B cell (primary cell): ENCODE data around the gene COA7. TPM values are rescaled to one million over a fixed set of nuclear protein-coding genes. Genes with fewer than 3 reads are reported as not detected.
A peak's percentile ranks its signal among the peaks of the same experiment; 100 is the strongest.

Experiments used
- ATAC-seq: fragments of 200-7000 bp; cut with Tn5 transposase; one replicate; pipeline ENCODE4 v1.10.0; 2021; ENCODE audit warnings: low read depth, mild to moderate bottlenecking, moderate number of reproducible peaks, moderate library complexity
- CTCF ChIA-PET: fragments of 350-600 bp; sonication (Branson Sonifier 250); formaldehyde crosslinking; loops from one replicate; lab custom pipeline; 2021; ENCODE audit warnings: antibody characterized with exemption, inconsistent platforms; lab: Charles Lee
- POLR2A ChIA-PET: fragments of 350-600 bp; sonication (Branson Sonifier 250); formaldehyde crosslinking; loops from one replicate; lab custom pipeline; 2021; ENCODE audit warnings: antibody characterized with exemption; lab: Charles Lee
- DNase-seq: peaks from one replicate; pipeline ENCODE4 v3.0.0; 2013
- H2AFZ ChIP-seq: 2 replicates; pipeline ENCODE4 v1.6.1; 2012; ENCODE audit warnings: mild to moderate bottlenecking, low read depth, low read length; ENCODE audit not compliant: insufficient read depth, poor library complexity, severe bottlenecking
- H3K27ac ChIP-seq, 2 donors: 1 replicate in 1 of 2; 2 replicates in 1 of 2; pipeline ENCODE4 v1.5.1; 2012 to 2013; ENCODE audit warnings: low read length in 2 of 2, mild to moderate bottlenecking in 2 of 2, moderate library complexity in 1 of 2
- H3K27me3 ChIP-seq, 4 experiments: fragments of 200-600 bp in 1 of 4; sonication (generic) in 1 of 4; replicated peaks in 1 of 4; 1 replicate in 2 of 4; 2 replicates in 2 of 4; pipeline versions ENCODE4 v1.6.1 to v1.7.0; 2013 to 2016; ENCODE audit warnings: low read length in 3 of 4, mild to moderate bottlenecking in 2 of 4, mixed read lengths in 1 of 4, moderate library complexity in 1 of 4; ENCODE audit not compliant: insufficient read depth in 4 of 4, control insufficient read depth in 3 of 4; ENCODE audit errors: control extremely low read depth in 1 of 4
- H3K36me3 ChIP-seq, 2 experiments: replicated peaks in 1 of 2; 1 replicate in 1 of 2; 2 replicates in 1 of 2; pipeline versions ENCODE4 v1.6.1 to v1.7.1; 2013; ENCODE audit warnings: low read length in 1 of 2; ENCODE audit not compliant: insufficient read depth in 2 of 2, control insufficient read depth in 1 of 2; ENCODE audit errors: control extremely low read depth in 1 of 2, extremely low read depth in 1 of 2
- H3K4me1 ChIP-seq, 2 donors: fragments of 200-600 bp in 1 of 2; sonication (generic) in 1 of 2; 1 replicate in 1 of 2; 2 replicates in 1 of 2; pipeline versions ENCODE4 v1.5.1 to v1.6.1; 2013 to 2017; ENCODE audit warnings: low read length in 2 of 2; ENCODE audit not compliant: control insufficient read depth in 2 of 2, insufficient read depth in 2 of 2
- H3K4me2 ChIP-seq: replicated peaks from 2 replicates; pipeline ENCODE3; 2012; ENCODE audit warnings: mild to moderate bottlenecking, low read depth, low read length; ENCODE audit not compliant: poor library complexity, severe bottlenecking
- H3K4me3 ChIP-seq, 5 experiments: fragments of 200-600 bp in 1 of 5; sonication (generic) in 1 of 5; 1 replicate in 3 of 5; 2 replicates in 2 of 5; pipeline versions ENCODE4 v1.5.1 to v1.7.0; 2011 to 2016; ENCODE audit warnings: low read length in 4 of 5, mild to moderate bottlenecking in 4 of 5, low read depth in 2 of 5, control low read depth in 1 of 5, moderate library complexity in 1 of 5; ENCODE audit not compliant: insufficient read depth in 1 of 5; ENCODE audit errors: control extremely low read depth in 1 of 5, extremely low read depth in 1 of 5
- H3K79me2 ChIP-seq: fragments of 200-600 bp; sonication (generic); one replicate; pipeline ENCODE4 v1.6.0; 2016; ENCODE audit warnings: low read length; ENCODE audit not compliant: control insufficient read depth, insufficient read depth
- H3K9ac ChIP-seq: fragments of 200-600 bp; sonication (generic); 2 replicates; pipeline ENCODE4 v1.6.1; 2017; ENCODE audit warnings: mild to moderate bottlenecking, low read length, moderate library complexity
- H3K9me3 ChIP-seq, 3 donors: one replicate each; pipeline versions ENCODE4 v1.6.1 to v1.7.1; 2013; ENCODE audit warnings: low read length in 2 of 3; ENCODE audit not compliant: control insufficient read depth in 2 of 3, insufficient read depth in 1 of 3; ENCODE audit errors: control extremely low read depth in 1 of 3
- H4K20me1 ChIP-seq: 2 replicates; pipeline ENCODE4 v1.6.0; 2012; ENCODE audit warnings: mild to moderate bottlenecking, low read length; ENCODE audit not compliant: insufficient read depth, control insufficient read depth, poor library complexity, severe bottlenecking
- H3K27ac Mint-ChIP-seq: one replicate; pipeline ENCODE4 v1.8.0; 2021; ENCODE audit warnings: mixed read lengths
- H3K27me3 Mint-ChIP-seq: one replicate; pipeline ENCODE4 v1.8.0; 2021; ENCODE audit warnings: mixed read lengths
- H3K4me1 Mint-ChIP-seq: one replicate; pipeline ENCODE4 v1.8.0; 2021; ENCODE audit warnings: mixed read lengths
- H3K4me3 Mint-ChIP-seq: one replicate; pipeline ENCODE4 v1.8.0; 2021; ENCODE audit warnings: mixed read lengths
- H3K9me3 Mint-ChIP-seq: one replicate; pipeline ENCODE4 v1.8.0; 2022; ENCODE audit warnings: mixed read lengths; ENCODE audit not compliant: insufficient read depth
- CTCF ChIP-seq: fragments of 200-600 bp; IDR thresholded peaks from one replicate; pipeline ENCODE4 v1.8.0; 2022; ENCODE audit warnings: antibody characterized with exemption, mild to moderate bottlenecking
- EZH2 ChIP-seq: IDR thresholded peaks from 2 replicates; pipeline ENCODE4 v1.6.1; 2012; ENCODE audit warnings: borderline replicate concordance, low read depth, mild to moderate bottlenecking, moderate library complexity, low read length; ENCODE audit not compliant: insufficient read depth, poor library complexity, severe bottlenecking
- WGBS: methylation state at CpG from one replicate; pipeline ENCODE4 v1.1.5; 2013; ENCODE audit warnings: missing lambda C conversion rate; ENCODE audit not compliant: insufficient coverage; 5-methylcytosine and 5-hydroxymethylcytosine counted together
- intact Hi-C: fragments of 100-400 bp; cut with micrococcal nuclease; formaldehyde crosslinking; loops from one replicate; pipeline ENCODE4 v1.10.0; 2022
- polyA plus RNA-seq: library from polyadenylated mRNA; depleted of rRNA; stranded (reverse); fragments of >200 nt; gene quantifications from 2 replicates; pipeline ENCODE4 v1.2.3, GENCODE V29; 2012
- total RNA-seq, 2 donors: library from RNA; stranded (reverse); fragments of 120-200 nt in 1 of 2; gene quantifications; 1 replicate in 1 of 2; 2 replicates in 1 of 2; pipeline versions ENCODE4 v1.2.3 to v1.2.4, GENCODE V29; 2013 to 2022

Gene COA7
- total and polyA plus RNA-seq, 2 donors (not counting 1 experiment from before 2014, with no cell fraction given), result 1.3 to 11.3 TPM

GRCh38 chr1:52684545-52684944 is 13.6 kb downstream of the COA7 start:
- H3K9me3 Mint-ChIP-seq, result no peaks in the 10 kb centered on the region
- DNase-seq (no peak), ATAC-seq (no peak)
- POLR2A ChIA-PET, result interaction anchor here (0.7 kb wide), 2 partner anchors 149 to 151 kb away, joined by 7 to 10 read pairs; no protein-coding TSS in a partner anchor
- H3K4me2 ChIP-seq, result no peak overlapping the region
- peaks cover 0 to 10% (median 3%) of the 10 kb centered on the region in 3 donors for H3K9me3 ChIP-seq
- peak overlapping the region; percentile 71 for H3K27ac Mint-ChIP-seq
- H3K4me1 ChIP-seq, result peaks cover 12 to 18% of the 10 kb centered on the region in 2 donors
- H3K27ac ChIP-seq, result peak overlapping the region in 1 of 2 donors; percentile 41
- H3K4me3 ChIP-seq, result no peak overlapping the region
- H2AFZ ChIP-seq, result no peak overlapping the region
- intact Hi-C loops, result no loop called here
- peaks cover 2 to 22% of the 10 kb centered on the region in 2 experiments for H3K36me3 ChIP-seq
- no peaks in the 10 kb centered on the region for H4K20me1 ChIP-seq
- H3K27me3 ChIP-seq, result no peaks in the 10 kb centered on the region
- H3K9ac ChIP-seq, result no peak overlapping the region
- CTCF ChIA-PET, result interaction anchor here (0.7 to 3.4 kb wide), 3 partner anchors 51 to 557 kb away, joined by 4 to 25 read pairs (median 22); partner anchors contain the start of genes ORC1, PRPF38A and SHISAL2A
- H3K4me1 Mint-ChIP-seq, result peaks cover 14% of the 10 kb centered on the region
- WGBS, result no CpG with 5 or more reads among the region's 1 CpG
- peaks cover 5% of the 10 kb centered on the region for H3K79me2 ChIP-seq
- H3K27me3 Mint-ChIP-seq, result no peaks in the 10 kb centered on the region
- no peak for TF ChIP-seq EZH2
- no peak for TF ChIP-seq CTCF
- no peak overlapping the region for H3K4me3 Mint-ChIP-seq

GRCh38 chr1:52683367-52683940 is 14.7 kb downstream of the COA7 start:
- Histone ChIP-seq H3K4me1 (peaks cover 12 to 18% of the 10 kb centered on the region in 2 donors), H3K36me3 (peaks cover 2 to 22% of the 10 kb centered on the region in 2 experiments), H3K9ac (no peak overlapping the region), H3K27ac (peak overlapping the region in 1 of 2 donors; percentile 19), H3K27me3 (no peaks in the 10 kb centered on the region), H3K79me2 (peaks cover 5% of the 10 kb centered on the region), H3K9me3 (peaks cover 0 to 10% (median 3%) of the 10 kb centered on the region in 3 donors), H4K20me1 (no peaks in the 10 kb centered on the region), H2AFZ (no peak overlapping the region), H3K4me3 (no peak overlapping the region), H3K4me2 (no peak overlapping the region)
- Mint-ChIP-seq H3K4me1 (peaks cover 16% of the 10 kb centered on the region), H3K27ac (no peak overlapping the region), H3K27me3 (no peaks in the 10 kb centered on the region), H3K4me3 (no peak overlapping the region), H3K9me3 (no peaks in the 10 kb centered on the region)
- CTCF ChIA-PET, result interaction anchor here (1.2 kb wide), 1 partner anchor 130 kb away, joined by 4 read pairs; the partner anchor contains the start of gene TUT4
- no peak for ATAC-seq
- WGBS, result 100% methylated on average over 1 of the region's 4 CpGs
- TF ChIP-seq CTCF (no peak), EZH2 (no peak)
- DNase-seq, result no peak
- intact Hi-C loops, result no loop called here
- POLR2A ChIA-PET, result interaction anchor here (0.6 kb wide), 1 partner anchor 202 kb away, joined by 3 read pairs; no protein-coding TSS in a partner anchor
